IMR-90 (cell line): Measurements from ENCODE around the gene NHEJ1.

Experiments
- CTCF ChIP-seq: conservative IDR thresholded peaks from 2 replicates; pipeline ENCODE4 v1.5.1; 2012; ENCODE audit warnings: mild to moderate bottlenecking, low read depth, low read length, improper control_type of control experiment
- POLR2A ChIP-seq: IDR thresholded peaks from 2 replicates; pipeline ENCODE4 v1.6.1; 2012; ENCODE audit warnings: mild to moderate bottlenecking, low read depth, low read length

- TF ChIP-seq POLR2A (no peak), CTCF (no peak)
Measured at GRCh38 chr2:219112062-219112406, 48.6 kb downstream of the NHEJ1 start.
